Neural cell (in vitro differentiated cells): ENCODE data around the gene LDLR.
"Not testable (repeated sequence)": the region's sequence is repeated elsewhere in the genome, so short reads cannot be mapped to it uniquely, and the experiment has no call there.

Source experiments
- CTCF ChIP-seq: fragments of 450-650 bp; IDR thresholded peaks from 2 replicates; pipeline ENCODE4 v1.5.1; 2014; ENCODE audit warnings: antibody characterized with exemption, mild to moderate bottlenecking, moderate library complexity; ENCODE audit not compliant: poor library complexity, severe bottlenecking
- SMC3 ChIP-seq: fragments of 450-650 bp; conservative IDR thresholded peaks from 2 replicates; pipeline ENCODE4 v1.6.1; 2014; ENCODE audit warnings: antibody characterized with exemption, mild to moderate bottlenecking, moderate library complexity; ENCODE audit not compliant: poor library complexity

- not testable (repeated sequence) for TF ChIP-seq CTCF, SMC3
Observed at GRCh38 chr19:11160440-11160768, 71.1 kb downstream of the LDLR start.
